GM21515 (cell line): ENCODE results near the gene MAN1C1.

Source experiments
- ATAC-seq: cut with Tn5 transposase; IDR thresholded peaks from one replicate; pipeline ENCODE4 v1.9.1; 2021; ENCODE audit not compliant: unreplicated experiment

Gene MAN1C1

DNA sequence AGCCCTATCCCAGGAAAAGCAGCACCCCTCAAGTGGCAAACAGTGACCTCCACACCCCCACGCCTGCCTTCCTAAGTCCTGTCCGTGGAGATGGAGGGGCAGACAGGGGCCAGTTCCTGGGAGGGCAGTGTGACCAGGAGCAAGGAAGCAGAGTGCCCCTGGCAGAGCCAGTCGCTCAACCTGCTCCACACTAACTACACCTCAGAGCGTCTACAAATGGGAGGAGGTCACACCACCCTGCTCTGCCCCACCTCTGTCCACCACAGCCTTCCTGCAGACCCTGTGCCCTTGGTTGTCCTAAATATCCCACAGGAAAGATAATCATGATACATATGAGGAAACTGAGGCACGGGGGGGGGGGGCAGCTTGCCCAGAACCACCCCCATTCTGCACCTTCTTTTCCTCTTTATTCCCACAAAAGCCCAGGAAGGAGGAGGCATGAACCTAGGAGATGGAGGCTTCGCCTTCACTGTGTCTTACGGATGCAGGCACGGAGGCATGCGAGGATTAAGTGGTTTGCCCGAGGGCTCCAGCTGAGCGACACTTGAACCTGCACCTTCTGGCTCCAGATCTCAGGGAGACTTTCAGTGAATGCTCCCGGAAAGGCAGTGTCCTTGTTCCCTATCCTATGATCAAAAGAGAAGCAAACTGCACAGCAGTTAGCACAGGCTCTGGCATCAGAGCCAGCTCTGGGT lies 140.7 kb downstream of the MAN1C1 start:
- ATAC-seq: no peak

DNA sequence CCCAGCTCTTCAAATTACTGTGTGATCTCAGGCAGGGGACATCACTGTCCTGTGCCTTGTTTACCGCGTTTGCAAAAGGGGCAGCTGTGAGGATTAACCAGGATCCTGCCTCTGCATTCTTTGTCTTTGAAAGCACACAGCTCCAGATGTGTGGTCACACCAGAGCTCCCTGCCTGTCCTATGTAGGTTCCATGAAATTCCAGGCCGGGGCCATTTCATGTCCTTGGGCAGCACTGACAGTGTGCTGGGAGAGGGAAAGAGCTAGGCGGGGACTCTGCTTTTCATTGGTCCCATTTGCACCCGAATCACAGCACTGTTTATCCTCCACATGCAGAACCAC lies 141.2 kb downstream of the MAN1C1 start:
- ATAC-seq: no peak

DNA sequence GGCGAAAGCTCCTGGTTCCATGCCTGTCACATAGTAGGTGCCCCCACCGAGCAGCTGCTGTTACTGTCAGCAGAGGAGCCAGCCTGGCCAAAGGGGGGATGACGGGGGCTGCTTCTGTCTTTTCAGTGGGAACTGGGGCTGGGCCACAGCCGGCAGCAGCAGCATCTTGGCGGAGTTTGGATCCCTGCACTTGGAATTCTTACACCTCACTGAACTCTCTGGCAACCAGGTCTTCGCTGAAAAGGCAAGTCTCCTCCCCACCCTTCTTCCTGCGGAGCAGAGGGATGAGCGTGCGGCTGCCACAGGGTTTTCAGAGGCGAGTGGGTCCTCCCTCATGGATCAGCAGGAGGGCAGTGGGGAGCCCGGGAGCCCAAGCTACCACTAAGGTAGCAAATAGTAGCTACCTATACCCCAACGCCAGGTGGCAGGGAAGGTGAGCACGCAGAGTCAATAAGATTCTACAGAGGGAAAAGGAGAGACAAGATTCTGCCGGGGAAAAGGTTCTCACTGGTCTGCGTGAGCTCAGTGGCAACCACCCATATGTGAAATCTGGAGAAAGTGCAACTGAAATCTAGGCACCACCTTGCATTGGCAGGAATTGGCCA lies 142.0 kb downstream of the MAN1C1 start:
- no peak for ATAC-seq

DNA sequence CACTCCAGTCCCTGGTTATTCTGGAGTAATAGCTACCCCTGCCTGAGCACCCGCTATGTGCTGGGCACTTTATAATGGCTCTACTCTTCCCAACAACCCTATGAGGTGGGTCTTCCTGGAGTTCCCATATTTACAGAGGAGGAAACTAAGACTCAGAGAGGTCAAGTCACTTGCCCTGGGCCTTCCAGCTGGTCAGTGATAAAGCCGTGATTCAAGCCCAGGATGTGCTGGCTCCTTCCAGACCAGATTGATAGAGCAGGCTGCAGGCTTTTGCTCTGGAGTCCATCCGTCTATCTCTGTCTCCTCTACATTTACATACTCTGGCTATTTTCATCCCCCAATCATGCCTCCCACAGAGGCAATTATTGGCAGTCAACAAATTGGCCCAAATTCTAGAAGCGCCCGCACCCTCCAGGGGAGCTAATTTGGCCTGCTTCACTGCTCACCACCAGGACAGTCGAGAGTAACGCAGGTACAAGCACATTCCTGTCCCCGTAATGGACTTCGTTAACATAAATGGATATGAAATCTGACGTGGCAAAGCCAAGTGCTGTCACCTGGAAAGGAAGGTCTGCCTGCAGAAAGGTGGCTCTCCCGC lies 143.6 kb downstream of the MAN1C1 start:
- no peak for ATAC-seq

DNA sequence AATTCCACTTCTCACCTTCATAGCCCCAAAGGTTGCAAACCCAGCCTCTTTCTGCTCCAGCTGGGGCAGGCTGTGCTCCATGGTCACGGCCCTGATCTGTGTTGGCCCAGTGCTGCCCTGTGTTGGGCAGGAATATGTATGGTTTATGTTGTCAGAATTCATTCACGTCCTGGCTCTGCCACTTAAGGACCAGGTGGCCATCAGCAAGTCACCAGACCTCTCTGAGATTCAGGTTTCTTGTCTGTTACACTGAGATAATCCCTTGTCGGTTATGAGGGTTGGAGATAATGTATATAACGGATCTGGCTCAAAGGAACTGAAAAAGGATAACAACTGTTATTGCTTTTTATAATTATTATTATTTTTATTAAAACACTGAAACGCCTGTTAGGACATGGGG lies 144.3 kb downstream of the MAN1C1 start:
- no peak for ATAC-seq

DNA sequence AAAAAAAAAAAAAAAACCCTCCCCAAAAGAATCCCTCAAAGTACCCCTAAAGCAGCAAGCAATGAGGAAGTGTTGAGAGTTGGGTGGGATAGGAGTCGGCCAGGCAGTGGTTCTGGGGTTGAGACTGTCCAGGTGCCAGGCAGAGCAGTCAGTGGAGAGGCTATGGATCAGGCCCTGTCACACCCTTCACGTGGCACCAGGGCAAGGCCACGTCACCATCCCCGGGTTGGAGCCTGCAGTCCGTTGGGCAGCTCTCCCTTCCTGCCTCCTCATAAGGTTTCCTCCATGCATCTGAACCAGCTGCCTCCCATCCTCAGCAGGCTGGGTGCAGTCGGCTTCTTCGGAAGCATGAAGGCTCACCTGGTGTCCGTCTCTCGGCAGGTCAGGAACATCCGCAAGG lies 146.9 kb downstream of the MAN1C1 start:
- no peak for ATAC-seq

DNA sequence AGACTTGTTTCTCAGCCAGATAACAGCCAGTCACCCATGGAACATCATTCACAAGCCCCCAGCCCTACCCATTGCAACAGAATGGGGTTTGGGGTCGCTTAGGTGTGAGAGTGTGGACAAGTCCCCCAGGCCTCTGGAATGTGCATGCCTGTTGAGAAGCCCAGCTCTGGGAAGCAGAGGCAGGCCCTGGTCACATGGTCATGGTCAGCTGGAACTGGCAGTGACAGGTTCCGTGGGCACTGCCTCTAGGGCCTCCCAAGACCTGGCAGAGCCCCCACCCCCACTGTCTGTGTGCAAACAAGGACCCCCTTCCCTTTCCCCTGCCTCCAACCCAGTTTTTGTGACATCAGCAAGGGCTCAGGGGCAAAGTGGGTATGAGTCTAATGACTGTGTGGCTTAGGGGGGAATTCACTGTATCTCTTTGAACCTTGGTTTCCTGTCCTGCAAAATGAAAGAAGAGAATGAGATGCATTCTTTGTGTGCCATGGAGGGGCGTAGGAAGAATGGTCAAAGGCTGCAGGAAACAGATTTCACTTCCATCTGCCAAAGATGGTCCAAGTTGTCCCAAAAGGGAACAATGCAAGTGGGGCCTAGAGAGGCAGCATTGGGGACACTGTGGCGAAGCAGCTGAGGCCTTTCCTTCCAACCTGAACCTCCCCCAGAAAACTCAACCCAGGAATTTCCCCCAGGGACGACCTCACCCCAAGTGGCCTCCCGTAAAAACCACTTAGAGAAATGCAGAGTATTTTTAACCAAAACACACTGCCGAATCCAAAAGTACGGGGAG lies 148.7 kb downstream of the MAN1C1 start:
- ATAC-seq: no peak

DNA sequence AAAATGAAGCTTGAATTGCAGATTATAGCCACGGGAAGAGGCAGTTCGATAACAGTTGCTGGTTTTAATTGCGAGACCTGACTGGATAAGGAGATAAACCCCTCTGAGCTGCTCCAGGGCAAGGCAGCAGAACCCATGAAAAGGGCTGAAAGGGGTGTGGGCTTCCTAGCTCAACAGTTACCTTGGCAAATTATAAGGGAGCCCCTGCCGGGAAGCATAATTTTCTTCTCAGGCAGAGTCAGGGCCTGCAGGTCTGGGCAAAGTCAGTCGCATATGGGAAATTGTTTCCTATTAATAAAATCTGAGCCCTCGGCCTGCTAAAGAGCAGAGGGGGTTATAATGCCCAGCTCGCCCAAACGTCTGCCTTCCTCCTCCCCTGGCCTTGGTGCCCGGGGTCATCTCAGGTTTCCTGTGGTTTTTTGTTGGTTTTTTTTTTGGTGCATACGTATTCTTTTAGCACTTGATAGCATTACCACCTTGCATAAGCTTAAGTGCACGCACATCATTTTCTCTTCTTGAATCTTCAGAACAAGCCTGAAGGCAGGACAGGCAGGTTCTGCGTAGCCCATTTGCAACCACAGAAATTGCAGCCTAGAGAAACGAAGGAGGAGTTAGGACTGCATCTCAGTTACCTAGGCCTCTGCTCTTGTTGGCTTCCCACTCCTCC lies 149.5 kb downstream of the MAN1C1 start:
- no peak for ATAC-seq

DNA sequence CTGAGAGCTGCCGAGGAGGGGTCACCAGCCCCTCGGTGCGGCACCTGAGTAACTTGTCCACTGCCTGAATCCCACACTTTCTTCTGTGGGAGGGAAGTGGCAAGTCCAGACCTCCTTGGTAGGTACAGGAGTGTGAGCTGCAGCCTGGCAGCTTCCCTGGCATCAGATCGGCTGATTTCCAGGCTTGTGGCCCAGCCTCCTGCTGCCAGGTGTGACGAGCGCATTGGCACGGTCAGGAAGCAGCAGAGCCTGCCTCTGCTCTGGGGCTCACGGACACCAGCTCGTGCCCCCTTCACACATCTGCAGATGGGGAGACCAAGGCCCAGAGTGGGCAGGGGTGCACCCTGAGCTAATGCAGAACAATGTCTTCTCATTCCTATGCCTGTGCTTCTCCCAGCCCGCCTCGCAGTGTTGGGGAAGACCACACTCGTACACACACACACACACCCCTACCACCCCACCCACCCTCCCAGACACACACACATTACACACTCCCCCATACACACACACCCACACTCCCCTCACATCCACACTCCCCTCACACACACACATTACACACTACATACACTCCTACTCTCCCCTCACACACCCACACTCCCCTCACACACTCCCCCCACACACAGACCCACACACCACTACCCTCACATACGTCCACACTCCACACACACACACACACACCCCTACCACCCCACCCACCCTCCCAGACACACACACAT lies 150.3 kb downstream of the MAN1C1 start:
- ATAC-seq: no peak

DNA sequence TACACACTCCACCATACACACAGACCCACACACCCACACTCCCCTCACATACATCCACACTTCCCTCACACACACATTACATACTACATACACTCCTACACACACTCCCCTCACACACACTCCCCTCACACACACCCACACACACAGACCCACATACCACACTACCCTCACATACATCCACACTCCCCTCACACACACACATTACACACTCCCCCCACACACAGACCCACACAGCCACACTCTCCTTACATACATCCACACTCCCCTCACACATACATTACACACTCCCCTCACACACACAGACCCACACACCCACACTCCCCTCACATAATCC lies 150.8 kb downstream of the MAN1C1 start:
- no peak for ATAC-seq

DNA sequence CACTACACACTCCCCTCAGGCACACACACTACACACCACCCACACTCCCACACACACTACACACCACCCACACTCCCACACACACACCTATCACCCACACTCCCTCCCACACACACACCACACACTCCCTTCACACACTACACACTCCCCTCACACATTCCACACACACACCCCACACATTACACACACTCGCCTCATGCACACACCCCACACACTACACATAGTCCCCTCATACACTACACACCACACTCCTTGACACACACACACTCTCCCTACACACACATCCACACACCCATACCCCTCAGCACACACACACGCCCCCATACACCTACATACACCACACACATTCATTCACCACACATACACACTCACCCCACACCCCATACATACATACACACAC lies 152.4 kb downstream of the MAN1C1 start:
- no peak for ATAC-seq

DNA sequence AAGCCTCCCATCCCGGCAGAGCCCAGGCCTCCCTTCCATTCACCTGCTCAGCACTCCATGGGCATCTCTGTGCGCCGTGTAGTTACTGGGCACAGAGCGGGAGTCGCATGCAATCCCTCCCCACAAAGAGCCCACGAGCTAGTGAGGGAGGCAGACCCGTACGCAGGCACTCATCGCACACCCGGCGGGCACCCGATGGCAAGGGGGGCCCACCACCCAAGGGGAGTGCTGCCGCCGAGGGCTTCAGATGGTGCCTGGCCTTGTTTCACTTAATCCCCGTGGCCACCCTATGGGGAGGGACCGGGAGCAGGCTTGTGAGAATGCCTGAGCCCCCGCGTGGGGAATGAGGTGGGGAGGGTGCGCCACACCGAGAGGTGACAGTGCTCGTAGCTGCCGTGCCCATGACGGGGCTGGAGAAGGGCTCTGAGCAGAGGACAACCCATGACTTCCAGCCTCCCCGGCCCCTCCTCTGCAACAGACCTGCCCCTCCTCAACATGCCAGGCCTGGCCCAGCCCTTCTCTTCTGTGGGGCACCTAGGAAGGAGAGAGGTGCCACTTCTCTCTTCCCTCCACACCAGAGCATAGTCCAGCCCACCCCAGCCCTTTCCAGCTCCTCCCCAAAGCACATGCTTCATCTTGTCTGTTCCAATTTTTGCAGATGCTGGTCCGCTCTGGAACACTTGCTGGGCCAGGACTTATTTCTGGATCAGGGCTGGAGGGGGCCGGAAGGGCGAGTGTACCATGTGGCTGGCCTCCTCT lies 153.2 kb downstream of the MAN1C1 start:
- no peak for ATAC-seq

DNA sequence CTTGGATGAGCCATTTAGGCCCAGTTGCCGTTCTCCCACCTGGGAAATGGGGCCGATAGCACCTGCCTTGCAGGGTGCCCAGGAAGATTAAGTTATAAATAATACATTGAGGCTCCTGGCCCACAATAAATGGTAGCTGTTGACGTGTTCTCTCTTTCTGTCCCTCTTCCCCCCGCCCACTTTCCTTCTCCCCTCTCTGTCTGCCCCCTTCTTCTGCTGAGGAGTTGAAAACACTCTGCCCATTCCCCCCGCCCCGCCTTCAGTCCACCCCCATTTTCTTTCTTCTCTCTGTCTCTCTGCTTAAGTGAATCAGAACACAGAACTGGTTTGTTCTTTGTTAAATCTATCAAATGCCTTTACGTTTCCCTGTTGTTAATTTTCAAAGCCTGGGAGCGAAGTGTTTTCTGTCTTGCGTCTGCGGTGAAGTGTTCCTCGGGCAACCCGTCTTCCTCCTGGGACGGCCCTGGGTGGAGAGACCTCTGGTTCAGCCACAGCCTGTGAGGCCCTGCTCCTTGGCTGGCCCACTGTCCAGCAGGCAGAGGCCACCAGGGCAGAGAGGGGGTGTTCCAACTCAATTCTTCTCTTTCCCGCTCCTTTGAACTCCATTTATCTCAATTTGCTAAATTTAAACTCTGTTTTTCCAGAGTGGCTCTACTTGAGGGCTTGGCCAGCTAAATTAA lies 154.1 kb downstream of the MAN1C1 start:
- ATAC-seq: no peak

DNA sequence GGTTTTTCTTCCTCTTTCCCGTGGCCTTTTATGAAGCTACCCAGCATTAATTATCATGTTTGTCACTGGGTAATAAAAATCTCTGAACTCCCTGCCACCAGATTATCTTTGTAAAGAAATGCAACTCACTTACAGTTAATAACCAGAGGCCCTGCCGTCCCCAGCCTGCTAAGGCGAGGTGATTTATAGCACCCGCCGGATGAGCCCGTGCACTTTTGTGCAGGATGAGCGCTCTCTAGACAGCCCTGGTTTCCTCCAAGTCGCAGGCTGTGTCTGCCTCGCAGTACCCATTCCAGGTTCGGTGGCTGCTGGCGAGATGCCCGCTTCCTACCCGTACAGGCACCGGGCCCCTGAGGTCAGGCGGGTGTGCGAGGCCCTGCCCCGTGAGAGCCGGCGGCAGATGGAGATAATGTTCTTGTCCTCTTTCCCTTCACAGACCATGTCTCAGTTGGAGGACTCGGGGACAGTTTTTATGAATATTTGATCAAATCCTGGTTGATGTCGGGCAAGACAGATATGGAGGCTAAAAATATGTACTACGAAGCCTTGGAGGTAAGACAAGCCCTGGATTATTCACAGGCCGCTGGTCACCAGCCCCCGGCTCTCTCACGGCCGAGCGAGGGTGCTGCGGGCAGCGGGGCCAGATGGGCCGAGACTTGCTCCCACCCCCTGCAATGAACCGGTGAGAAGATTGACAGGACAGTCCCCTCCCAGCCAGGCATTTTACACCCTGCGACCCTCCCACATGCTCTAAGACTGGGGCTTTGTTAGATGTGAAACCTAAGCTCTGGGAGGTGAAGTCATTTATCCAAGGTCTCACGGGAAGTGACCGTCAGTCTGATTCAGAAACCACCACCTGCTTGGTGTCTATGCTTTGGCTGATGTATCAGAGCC lies 154.9 kb downstream of the MAN1C1 start:
- no peak for ATAC-seq

DNA sequence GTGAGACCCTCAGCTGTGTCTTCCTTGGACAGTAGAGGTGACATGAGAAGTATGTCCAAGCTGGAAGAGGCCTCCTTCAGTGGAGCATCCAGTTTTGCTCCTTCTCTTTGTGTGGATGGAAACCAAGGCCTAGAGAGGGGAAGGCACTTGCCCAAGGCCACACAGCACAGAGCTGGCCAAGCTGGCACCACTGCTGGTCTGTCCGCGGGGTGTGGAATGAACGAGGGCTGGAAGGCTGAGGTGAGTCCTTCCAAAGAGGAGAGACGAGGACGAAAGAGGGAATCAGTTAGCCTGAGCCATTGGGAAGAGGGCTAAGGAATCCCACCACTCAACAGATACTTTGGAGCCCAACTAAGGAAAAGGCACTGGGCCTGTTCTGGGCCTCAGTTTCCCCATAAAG lies 155.6 kb downstream of the MAN1C1 start:
- ATAC-seq: no peak

DNA sequence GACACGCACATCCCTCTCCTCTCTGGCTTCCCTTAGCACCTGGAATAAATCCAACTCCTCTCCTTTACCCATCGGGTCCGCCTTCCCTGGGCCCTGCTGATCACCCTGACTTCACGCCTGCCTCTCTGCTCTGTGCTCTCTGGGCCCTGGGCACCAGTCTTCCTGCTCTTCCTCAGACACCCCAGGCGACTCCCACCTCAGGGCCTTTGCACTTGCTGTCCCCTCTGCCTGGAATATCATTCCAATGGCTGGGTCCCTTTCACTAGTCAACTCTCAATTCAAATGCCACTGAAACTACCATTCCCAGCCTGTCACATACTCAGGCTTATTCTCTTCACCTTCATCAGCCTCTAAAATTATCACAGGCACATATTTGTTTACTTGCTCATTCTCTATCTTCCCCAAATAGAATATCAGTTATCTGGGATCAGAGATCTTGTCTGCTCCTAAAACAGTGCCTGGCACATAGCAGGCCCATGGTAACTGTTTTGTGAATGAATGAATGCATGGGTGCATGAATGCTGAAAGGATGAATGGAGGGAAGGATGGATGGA lies 156.2 kb downstream of the MAN1C1 start:
- no peak for ATAC-seq

DNA sequence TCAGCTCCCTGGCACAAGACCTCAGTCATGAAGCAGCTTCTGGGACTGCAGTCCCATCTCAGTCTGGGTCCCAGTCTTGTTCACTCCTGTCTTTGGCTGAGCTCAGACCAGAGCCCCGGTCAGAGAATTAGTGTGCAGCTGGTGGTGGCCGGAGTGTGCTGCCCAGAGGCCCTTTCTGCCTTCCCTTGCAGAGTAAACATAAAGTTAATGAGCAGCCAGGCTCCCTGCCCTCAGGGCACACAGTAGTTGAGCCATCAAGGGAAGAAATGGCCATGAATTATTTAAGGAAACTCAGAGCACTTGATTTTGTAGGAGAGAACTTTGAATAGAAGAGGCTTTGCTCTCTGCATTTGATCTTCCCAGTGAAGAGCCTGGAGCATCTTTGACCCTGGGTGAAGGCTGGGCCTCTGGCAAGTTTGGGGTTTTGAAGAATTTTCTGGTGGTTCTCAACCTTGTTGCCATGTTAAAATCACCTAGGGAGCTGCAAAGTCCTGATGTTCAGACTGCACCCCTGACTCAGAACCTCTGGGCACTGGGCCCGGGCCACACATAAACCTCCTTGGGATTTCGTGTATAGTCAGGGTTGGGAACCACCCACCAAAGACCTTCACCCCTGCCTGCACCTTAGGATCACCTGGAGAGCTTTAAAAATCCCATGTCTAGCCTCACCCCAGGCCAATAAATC lies 157.0 kb downstream of the MAN1C1 start:
- ATAC-seq: no peak
